SJCRH30 (cell line): ENCODE results near the gene PDE8A. TPM values are rescaled to one million over a fixed set of nuclear protein-coding genes. Genes with fewer than 3 reads are reported as not detected.
"Not testable (repeated sequence)": the region's sequence is repeated elsewhere in the genome, so short reads cannot be mapped to it uniquely, and the experiment has no call there.

ENCODE experiments used
- DNase-seq, 2 experiments: peaks; one replicate each; pipeline ENCODE4 v3.0.0-alpha.2; 2015 to 2020
- H3K27ac ChIP-seq: fragments of 250-450 bp; sonication (Bioruptor Pico); 2 replicates; pipeline ENCODE4 v1.5.1; 2020; ENCODE audit warnings: mild to moderate bottlenecking, moderate library complexity
- H3K27me3 ChIP-seq: fragments of 250-450 bp; sonication (Bioruptor Pico); 2 replicates; pipeline ENCODE4 v1.5.1; 2020; ENCODE audit warnings: mild to moderate bottlenecking, moderate library complexity
- H3K36me3 ChIP-seq: fragments of 250-450 bp; sonication (Bioruptor Pico); 2 replicates; pipeline ENCODE4 v1.5.1; 2020; ENCODE audit warnings: mild to moderate bottlenecking, moderate library complexity
- H3K4me1 ChIP-seq: fragments of 250-450 bp; sonication (Bioruptor Pico); 2 replicates; pipeline ENCODE4 v1.5.1; 2020; ENCODE audit warnings: mild to moderate bottlenecking, moderate library complexity
- H3K4me3 ChIP-seq: fragments of 250-450 bp; sonication (Bioruptor Pico); 2 replicates; pipeline ENCODE4 v1.5.1; 2020; ENCODE audit warnings: mild to moderate bottlenecking, moderate library complexity
- H3K9me3 ChIP-seq: fragments of 250-450 bp; sonication (Bioruptor Pico); replicated peaks from 2 replicates; pipeline ENCODE4 v1.5.1; 2020; ENCODE audit warnings: mild to moderate bottlenecking, moderate library complexity
- total RNA-seq: library from RNA; depleted of rRNA; stranded (reverse); fragments of >200 nt; shearing (Covaris generic); gene quantifications from 2 replicates; pipeline ENCODE4 v1.2.3, GENCODE V29; 2014

Gene PDE8A
- total RNA-seq, 1 experiment from 2014 or later = 19.6 TPM

DNA sequence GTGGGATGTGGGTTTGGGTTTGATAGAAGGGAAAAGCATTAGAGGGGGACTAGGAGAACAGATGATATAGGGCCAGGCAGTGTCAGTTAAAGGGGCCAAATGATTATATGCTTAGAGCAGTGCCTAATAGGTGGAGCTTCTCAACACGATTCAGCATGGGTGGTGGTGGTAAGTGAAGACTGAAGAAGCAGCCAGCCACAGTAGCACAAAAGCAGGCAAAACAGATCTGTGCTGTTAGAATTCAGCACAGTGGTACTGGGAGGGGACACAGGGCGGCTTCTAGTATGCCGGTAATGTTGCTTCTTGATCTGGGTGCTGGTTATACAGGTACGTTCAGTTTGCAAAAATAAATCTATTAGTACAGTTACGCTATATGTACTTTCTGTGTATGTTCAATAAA is 25.5 kb downstream of the PDE8A start:
- Histone ChIP-seq H3K27ac (no peak overlapping the region), H3K9me3 (peaks cover 4% of the 10 kb centered on the region; the same call in 1 of the 2 replicates), H3K4me3 (no peak overlapping the region), H3K4me1 (peaks cover 23% of the 10 kb centered on the region), H3K36me3 (no peaks in the 10 kb centered on the region), H3K27me3 (no peaks in the 10 kb centered on the region)
- no peak for DNase-seq

DNA sequence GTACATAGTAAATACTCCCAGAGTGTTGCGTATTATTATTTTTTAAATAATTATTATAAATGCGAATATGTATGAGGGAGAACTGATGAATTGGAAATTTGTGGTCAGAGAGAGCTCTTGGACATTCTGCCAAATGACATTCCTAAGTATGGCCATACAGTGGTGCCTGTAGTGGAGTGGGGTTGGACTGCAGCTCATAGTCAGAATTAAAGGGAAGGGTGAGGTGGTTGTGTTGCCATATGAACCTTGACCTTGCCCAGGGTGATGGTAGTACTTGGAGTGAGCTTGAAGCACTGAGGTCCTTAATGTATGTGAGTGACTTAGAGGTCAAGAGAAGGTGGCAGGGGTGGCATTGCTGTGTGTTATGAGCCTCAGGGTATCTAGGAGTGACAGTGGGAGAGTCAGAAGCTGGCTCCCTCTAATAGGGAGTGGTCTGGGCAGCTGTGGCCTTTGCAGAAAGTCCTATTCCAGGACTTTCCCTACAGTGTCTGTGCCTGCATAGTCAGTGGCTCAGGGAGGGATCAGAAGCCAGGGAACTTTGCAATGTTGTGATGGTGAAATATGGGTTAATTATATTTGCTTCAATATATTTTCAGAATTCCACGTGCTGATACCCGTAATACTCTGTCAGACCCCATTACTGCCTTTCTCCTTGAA is 26.2 kb downstream of the PDE8A start:
- Histone ChIP-seq H3K4me3 (no peak overlapping the region), H3K27ac (no peak overlapping the region), H3K36me3 (no peaks in the 10 kb centered on the region), H3K4me1 (peaks cover 17% of the 10 kb centered on the region), H3K9me3 (peaks cover 4% of the 10 kb centered on the region; the same call in 1 of the 2 replicates), H3K27me3 (no peaks in the 10 kb centered on the region)
- DNase-seq = no peak

DNA sequence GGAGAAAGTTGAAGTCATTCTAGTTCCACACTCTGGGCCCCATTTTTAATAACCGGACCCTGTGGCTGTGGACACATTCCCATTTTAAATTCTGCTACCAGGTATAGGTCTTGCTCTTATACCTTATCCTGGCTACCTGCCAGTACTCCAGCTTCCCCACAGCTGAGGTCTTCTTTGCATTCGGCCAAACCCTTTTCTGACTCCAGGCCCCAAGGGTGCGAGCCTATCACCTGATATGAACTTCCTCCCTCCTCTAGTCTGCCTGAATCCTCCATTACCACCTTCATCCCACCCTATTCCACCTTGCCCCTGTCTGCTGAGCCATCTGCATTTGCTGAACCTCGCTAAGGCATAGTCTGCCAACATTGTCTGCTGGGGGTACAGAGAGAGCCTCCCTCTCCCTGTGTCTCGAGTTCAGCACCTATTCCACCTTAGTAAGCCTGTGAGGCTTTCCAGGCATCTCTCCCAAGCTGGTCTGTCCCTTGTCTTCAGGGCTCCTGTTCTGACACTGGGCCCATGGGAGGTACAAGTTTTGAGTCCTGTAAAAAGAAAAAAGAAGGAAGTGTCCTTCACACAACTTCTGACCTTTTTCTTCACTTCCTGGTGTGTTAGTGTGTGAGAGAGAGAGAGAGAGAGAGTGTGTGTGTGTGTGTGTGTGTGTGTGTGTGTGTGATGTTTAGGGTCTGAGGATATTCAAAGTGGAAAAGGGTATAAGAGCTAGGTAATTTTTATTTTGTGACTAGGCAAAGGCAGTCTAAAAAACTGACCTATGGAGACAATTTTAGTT is 27.0 kb downstream of the PDE8A start:
- Histone ChIP-seq H3K9me3 (peaks cover 4% of the 10 kb centered on the region; the same call in 1 of the 2 replicates), H3K4me1 (peaks cover 17% of the 10 kb centered on the region), H3K27ac (no peak overlapping the region), H3K36me3 (no peaks in the 10 kb centered on the region), H3K27me3 (no peaks in the 10 kb centered on the region), H3K4me3 (no peak overlapping the region)
- DNase-seq = no peak

DNA sequence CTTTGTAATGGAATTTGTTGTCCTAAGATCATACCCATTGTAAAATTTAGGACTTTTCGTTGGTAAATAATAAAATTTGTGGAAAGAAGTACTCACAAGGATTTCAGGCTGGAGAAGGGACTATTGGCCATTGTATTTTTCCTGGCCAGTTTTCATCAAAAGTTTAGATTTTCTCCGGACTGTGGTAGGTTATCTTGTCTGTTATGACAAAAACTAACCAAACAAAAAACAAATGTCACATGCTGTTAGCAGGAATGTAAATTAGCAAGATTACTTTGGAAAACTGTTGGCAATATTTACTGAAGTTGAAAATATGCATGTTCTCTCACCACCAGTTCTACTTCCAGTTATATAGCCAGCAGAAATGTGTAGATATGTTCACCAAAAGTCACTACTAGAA is 27.8 kb downstream of the PDE8A start:
- no peak for DNase-seq
- Histone ChIP-seq H3K4me1 (peaks cover 17% of the 10 kb centered on the region), H3K4me3 (no peak overlapping the region), H3K27ac (no peak overlapping the region), H3K27me3 (no peaks in the 10 kb centered on the region), H3K36me3 (no peaks in the 10 kb centered on the region), H3K9me3 (peaks cover 4% of the 10 kb centered on the region; the same call in 1 of the 2 replicates)

DNA sequence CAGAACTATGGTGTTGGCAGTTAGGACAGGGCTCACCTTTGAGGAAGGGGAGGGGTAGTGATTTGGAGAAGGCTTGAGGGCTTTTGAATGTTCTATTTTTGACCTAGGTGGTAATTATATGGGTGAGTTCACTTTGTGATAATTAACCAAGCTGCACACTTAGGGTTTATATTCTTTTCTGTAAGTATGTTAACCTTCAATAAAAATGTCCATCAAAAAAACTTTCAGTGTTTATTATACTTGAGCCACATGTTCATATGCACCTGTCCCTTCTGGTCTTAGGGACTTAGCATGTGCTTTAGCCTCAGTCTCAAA is 28.4 kb downstream of the PDE8A start:
- peaks cover 17% of the 10 kb centered on the region for H3K4me1 ChIP-seq
- H3K4me3 ChIP-seq = no peak overlapping the region
- no peaks in the 10 kb centered on the region for H3K36me3 ChIP-seq
- H3K9me3 ChIP-seq = peaks cover 4% of the 10 kb centered on the region; the same call in 1 of the 2 replicates
- no peak overlapping the region for H3K27ac ChIP-seq
- no peak for DNase-seq
- no peaks in the 10 kb centered on the region for H3K27me3 ChIP-seq

DNA sequence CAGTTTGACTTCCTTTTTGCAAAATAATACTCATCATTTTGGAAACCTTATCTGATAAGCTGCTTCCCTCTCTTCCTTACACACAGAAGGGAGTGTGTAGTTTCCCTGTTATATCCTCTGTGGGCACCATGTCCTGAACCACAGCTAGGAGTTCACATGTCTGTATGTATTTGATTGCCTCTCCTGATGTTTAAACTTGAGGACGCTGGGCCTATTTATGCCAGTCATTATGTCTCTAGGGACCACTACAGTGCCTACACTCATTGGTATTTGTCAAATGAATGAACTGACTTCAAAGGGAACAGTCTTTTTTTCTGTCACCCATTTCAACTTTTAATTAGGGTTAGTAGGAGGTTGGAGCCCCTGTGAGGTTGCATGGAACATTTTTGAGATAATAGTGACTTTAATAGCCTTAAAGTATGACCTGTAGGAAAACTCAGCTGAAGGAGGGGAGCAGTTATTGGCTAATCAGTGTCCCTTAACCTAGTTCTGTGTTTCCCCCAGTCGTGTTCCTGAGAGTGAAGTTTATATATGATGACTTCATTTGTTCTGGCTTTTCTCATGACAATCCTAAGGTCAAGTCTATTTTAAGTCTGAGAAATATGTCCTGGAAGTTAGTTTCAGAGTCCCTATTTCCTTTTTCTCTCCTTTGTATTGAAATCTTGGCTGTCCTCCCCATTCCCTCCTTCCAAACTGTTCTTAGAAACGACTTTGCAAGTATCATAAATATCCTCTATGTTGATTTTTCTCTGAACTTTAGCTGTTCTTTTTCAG is 28.9 kb downstream of the PDE8A start:
- peaks cover 17% of the 10 kb centered on the region for H3K4me1 ChIP-seq
- DNase-seq = peak in 1 of 2 experiments; percentile 37
- no peak overlapping the region for H3K27ac ChIP-seq
- H3K27me3 ChIP-seq = no peaks in the 10 kb centered on the region
- peaks cover 4% of the 10 kb centered on the region; the same call in 1 of the 2 replicates for H3K9me3 ChIP-seq
- H3K4me3 ChIP-seq = no peak overlapping the region
- H3K36me3 ChIP-seq = no peaks in the 10 kb centered on the region

DNA sequence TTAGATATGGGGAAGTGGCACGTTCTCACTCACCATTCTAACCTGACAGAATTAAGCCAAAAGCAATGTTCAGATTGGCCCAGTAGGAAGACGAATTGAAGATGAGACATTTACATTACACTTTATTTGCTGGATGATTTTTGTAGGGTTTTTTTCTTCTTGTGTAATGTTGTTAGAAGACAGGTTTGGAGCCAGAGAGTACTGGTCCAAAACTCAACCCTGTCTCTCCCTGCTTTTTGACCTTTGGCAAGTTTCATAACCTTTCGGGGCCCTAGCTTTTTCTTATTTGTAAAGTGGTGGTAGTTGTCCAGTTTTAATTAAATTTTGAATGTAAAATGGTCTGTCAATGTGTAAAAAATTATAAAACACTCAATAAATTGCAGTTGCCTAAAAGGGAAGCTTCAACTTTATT is 29.5 kb downstream of the PDE8A start:
- no peak for DNase-seq
- Histone ChIP-seq H3K27me3 (no peaks in the 10 kb centered on the region), H3K4me1 (peaks cover 17% of the 10 kb centered on the region), H3K27ac (no peak overlapping the region), H3K4me3 (no peak overlapping the region), H3K9me3 (peaks cover 4% of the 10 kb centered on the region; the same call in 1 of the 2 replicates), H3K36me3 (no peaks in the 10 kb centered on the region)

DNA sequence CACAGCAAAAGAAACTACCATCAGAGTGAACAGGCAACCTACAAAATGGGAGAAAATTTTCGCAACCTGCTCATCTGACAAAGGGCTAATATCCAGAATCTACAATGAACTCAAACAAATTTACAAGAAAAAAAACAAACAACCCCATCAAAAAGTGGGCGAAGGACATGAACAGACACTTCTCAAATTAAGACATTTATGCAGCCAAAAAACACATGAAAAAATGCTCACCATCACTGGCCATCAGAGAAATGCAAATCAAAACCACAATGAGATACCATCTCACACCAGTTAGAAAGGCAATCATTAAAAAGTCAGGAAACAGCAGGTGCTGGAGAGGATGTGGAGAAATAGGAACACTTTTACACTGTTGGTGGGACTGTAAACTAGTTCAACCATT is 30.1 kb downstream of the PDE8A start:
- H3K36me3 ChIP-seq, DNase-seq, H3K27me3 ChIP-seq, H3K27ac ChIP-seq, H3K4me3 ChIP-seq, H3K9me3 ChIP-seq: not testable (repeated sequence)
- H3K4me1 ChIP-seq = peaks cover 17% of the 10 kb centered on the region

DNA sequence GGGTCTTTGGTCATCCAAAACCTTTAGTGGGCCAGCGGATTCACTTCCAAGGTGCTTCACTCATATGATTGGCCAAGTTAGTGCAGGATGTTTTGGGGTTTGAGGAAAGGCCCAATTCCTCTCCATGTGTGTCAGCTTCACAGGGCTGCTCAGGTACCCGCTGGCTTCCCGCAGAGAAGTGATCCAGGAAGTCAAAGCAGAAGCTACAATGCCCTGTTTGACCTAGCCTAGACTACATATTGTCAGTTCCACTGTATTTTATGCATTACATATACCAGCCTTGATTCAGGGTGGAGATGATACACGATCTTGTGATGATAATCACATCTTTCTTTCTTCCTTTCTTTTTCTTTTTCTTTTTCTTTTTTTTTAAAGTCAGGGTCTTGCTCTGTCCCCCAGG is 32.1 kb downstream of the PDE8A start:
- Histone ChIP-seq H3K27ac (no peak overlapping the region), H3K27me3 (no peaks in the 10 kb centered on the region), H3K4me3 (no peak overlapping the region), H3K4me1 (peaks cover 17% of the 10 kb centered on the region), H3K9me3 (peaks cover 4% of the 10 kb centered on the region; the same call in 1 of the 2 replicates), H3K36me3 (no peaks in the 10 kb centered on the region)
- DNase-seq = no peak

DNA sequence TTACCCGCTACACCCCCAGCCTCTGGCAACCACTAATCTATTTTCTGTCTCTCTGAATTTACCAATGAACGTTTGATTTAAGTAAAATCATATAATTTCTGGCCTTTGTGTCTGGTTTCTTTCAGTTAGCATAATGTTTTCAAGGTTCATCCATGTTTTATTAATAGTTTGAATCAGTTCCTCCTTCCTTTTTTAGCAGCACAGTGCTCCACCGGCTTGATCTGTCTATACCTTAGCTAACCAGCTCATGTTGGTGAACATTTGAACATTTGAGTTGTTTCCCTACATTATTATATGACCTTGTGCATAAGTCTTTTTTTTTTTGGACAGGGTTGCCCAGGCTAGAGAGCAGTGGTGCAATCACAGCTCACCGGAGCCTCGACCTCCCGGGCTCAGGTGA is 33.3 kb downstream of the PDE8A start:
- H3K36me3 ChIP-seq = no peaks in the 10 kb centered on the region
- H3K27ac ChIP-seq = no peak overlapping the region
- no peaks in the 10 kb centered on the region for H3K27me3 ChIP-seq
- no peak for DNase-seq
- H3K4me1 ChIP-seq = peaks cover 15% of the 10 kb centered on the region
- no peak overlapping the region for H3K4me3 ChIP-seq
- peaks cover 4% of the 10 kb centered on the region; the same call in 1 of the 2 replicates for H3K9me3 ChIP-seq

DNA sequence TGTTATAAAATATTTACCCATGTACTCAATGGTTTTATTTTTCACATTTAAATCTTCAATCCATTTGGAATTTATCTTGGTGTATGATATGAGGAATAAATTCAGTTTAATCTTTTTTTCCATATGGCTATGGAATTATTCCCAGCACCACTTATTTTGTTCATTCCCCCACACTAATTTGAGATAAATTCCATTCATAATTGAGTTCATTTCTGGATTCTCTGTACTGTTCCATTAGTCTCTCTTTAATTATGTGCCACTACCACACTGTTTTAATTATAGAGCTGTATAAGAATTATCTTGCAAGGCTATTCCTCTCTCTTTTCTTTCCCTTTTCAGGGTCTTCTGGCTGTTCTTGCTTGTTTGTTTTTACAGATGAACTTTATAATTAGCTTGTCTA is 34.6 kb downstream of the PDE8A start:
- no peaks in the 10 kb centered on the region for H3K27me3 ChIP-seq
- no peaks in the 10 kb centered on the region for H3K36me3 ChIP-seq
- peaks cover 2% of the 10 kb centered on the region; the same call in 1 of the 2 replicates for H3K9me3 ChIP-seq
- no peak overlapping the region for H3K27ac ChIP-seq
- no peak overlapping the region for H3K4me3 ChIP-seq
- no peak for DNase-seq
- peaks cover 1% of the 10 kb centered on the region; the same call in 1 of the 2 replicates for H3K4me1 ChIP-seq

DNA sequence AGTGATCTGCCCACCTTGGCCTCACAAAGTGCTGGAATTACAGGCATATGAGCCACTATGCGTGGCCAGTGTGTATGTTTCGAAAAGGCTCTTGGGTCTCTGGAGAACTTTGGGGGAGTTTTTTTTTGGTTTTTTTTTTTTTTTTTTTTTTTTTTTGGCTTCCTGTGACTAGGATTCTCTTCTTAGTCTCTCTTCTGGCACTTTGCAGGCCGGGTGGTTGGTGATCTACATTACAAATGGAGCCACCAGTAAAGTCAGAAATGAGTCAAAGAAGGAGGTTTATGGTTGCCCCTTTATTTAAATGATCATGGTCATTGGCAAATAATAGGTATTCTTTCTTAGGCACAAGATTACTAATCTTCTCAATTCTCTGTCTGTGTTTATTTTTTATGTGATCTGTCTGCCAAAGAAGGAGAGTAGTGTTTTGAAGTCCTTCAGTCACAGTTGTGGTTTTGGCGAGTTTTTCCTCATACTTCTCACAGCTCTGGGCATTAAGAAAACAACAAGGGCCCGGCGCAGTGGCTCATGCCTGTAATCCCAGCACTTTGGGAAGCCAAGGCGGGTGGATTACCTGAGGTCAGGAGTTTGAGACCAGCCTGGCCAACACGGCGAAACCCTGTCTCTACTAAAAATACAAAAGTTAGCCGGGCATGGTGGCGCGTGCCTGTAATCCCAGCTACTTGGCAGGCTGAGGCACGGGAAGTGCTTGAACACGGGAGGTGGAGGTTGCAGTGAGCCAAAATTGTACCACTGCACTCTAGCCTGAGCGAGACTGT is 38.3 kb downstream of the PDE8A start:
- Histone ChIP-seq H3K9me3 (no peaks in the 10 kb centered on the region), H3K4me3 (no peak overlapping the region), H3K4me1 (no peaks in the 10 kb centered on the region), H3K36me3 (no peaks in the 10 kb centered on the region), H3K27ac (no peak overlapping the region), H3K27me3 (no peaks in the 10 kb centered on the region)
- peak in 1 of 2 experiments; percentile 31 for DNase-seq

DNA sequence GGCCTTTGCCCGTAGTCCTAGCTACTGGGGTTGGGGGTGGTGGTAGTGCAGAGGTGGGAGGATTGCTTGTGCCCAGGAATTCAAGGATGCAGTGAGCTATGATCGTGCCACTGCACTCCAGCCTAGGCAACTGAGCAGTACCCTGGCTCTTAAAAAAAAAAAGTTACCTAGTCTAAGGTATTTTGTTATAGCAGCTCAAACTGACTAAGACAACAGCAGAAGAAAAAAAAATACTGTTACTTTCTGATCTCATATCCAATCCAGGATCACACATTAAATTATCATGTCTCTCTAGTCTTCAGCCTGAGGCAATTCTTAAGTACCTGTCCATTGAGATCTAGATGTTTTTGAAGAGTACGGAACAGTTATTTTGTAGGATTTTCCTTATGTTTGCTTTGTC is 39.8 kb downstream of the PDE8A start:
- H3K27me3 ChIP-seq = no peaks in the 10 kb centered on the region
- no peaks in the 10 kb centered on the region for H3K9me3 ChIP-seq
- H3K4me3 ChIP-seq = no peak overlapping the region
- no peaks in the 10 kb centered on the region for H3K4me1 ChIP-seq
- no peaks in the 10 kb centered on the region for H3K36me3 ChIP-seq
- DNase-seq = no peak
- no peak overlapping the region for H3K27ac ChIP-seq

DNA sequence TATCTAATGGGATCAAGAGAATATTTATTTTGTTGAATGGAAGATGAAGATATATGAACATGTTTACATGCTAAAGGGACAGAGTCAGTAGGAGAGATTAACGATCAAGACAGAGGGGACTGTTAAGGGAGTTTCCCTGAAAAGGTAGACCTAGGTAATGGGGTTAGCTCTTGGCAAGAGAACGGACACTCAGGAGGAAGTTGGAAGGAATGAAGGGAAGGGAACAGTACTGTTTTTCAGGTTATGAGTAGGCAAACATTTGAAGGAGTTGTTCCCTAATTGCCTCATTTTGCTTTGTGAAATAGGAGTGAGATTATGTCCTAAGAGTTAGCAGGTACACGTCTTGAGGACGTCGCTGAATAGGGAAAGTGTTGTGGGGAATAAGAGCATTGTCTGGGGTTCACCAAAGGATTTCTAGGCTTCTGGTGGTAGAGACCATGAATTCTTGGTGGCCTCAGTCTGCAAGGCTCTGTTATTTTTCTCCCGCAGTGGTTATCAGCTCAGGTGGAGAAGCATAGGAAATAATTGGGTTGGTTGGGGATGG is 41.3 kb downstream of the PDE8A start:
- H3K27me3 ChIP-seq = no peaks in the 10 kb centered on the region
- no peaks in the 10 kb centered on the region for H3K4me1 ChIP-seq
- H3K27ac ChIP-seq = no peak overlapping the region
- H3K4me3 ChIP-seq = no peak overlapping the region
- H3K36me3 ChIP-seq = no peaks in the 10 kb centered on the region
- DNase-seq = no peak
- no peaks in the 10 kb centered on the region for H3K9me3 ChIP-seq
